Liver (tissue), 9 donors: ENCODE data around the gene CASP8AP2. TPM values are rescaled to one million over a fixed set of nuclear protein-coding genes. Genes with fewer than 3 reads are reported as not detected.

Experiments used
- DNase-seq: peaks from one replicate; pipeline ENCODE4 v3.0.0-alpha.2; 2017; ENCODE audit warnings: low spot score
- H3K27ac ChIP-seq, 2 donors: one replicate each; pipeline ENCODE4 v1.7.0; 2013; ENCODE audit warnings: inconsistent platforms in 2 of 2, low read length in 2 of 2, control low read depth in 1 of 2, low read depth in 1 of 2, mild to moderate bottlenecking in 1 of 2
- H3K27me3 ChIP-seq, 4 donors: one replicate each; pipeline versions ENCODE4 v1.6.1 to v1.7.0; 2013; ENCODE audit warnings: low read length in 3 of 4, inconsistent platforms in 1 of 4, mild to moderate bottlenecking in 1 of 4, moderate library complexity in 1 of 4; ENCODE audit not compliant: control insufficient read depth in 4 of 4, insufficient read depth in 4 of 4
- H3K36me3 ChIP-seq, 4 donors: one replicate each; pipeline versions ENCODE4 v1.6.1 to v1.7.0; 2013; ENCODE audit warnings: low read length in 3 of 4, mild to moderate bottlenecking in 3 of 4, low read depth in 1 of 4, moderate library complexity in 1 of 4; ENCODE audit not compliant: control insufficient read depth in 4 of 4, insufficient read depth in 3 of 4
- H3K4me1 ChIP-seq, 4 donors: one replicate each; pipeline versions ENCODE4 v1.6.1 to v1.7.0; 2013; ENCODE audit warnings: low read length in 3 of 4, mild to moderate bottlenecking in 3 of 4, moderate library complexity in 1 of 4; ENCODE audit not compliant: control insufficient read depth in 4 of 4, insufficient read depth in 4 of 4
- H3K4me3 ChIP-seq, 3 donors: one replicate each; pipeline versions ENCODE4 v1.6.1 to v1.7.0; 2013; ENCODE audit warnings: low read length in 3 of 3, control low read depth in 1 of 3, low read depth in 1 of 3, mild to moderate bottlenecking in 1 of 3
- H3K9ac ChIP-seq, 2 donors: one replicate each; pipeline ENCODE4 v1.7.0; 2013; ENCODE audit warnings: low read length in 2 of 2, mild to moderate bottlenecking in 2 of 2, moderate library complexity in 2 of 2, control low read depth in 1 of 2, low read depth in 1 of 2
- H3K9me3 ChIP-seq, 4 donors: one replicate each; pipeline versions ENCODE4 v1.6.1 to v1.7.0; 2013; ENCODE audit warnings: low read length in 3 of 4; ENCODE audit not compliant: control insufficient read depth in 4 of 4
- ATF3 ChIP-seq: IDR thresholded peaks from 2 replicates; pipeline ENCODE4 v1.6.1; 2016; ENCODE audit warnings: antibody characterized with exemption
- CTCF ChIP-seq: fragments of 150-350 bp; IDR thresholded peaks from 2 replicates; pipeline ENCODE4 v1.5.1; 2017; ENCODE audit warnings: improper control_type of control experiment, low read depth, low read length; ENCODE audit not compliant: missing input control
- EGR1 ChIP-seq, 2 donors: IDR thresholded peaks; 2 replicates each; pipeline ENCODE4 v1.6.1; 2016 to 2018; ENCODE audit warnings: antibody characterized with exemption in 2 of 2, low read depth in 2 of 2
- FOXA1 ChIP-seq: IDR thresholded peaks from 2 replicates; pipeline ENCODE4 v1.6.1; 2016; ENCODE audit warnings: antibody characterized with exemption
- FOXA2 ChIP-seq: IDR thresholded peaks from 2 replicates; pipeline ENCODE4 v1.6.1; 2016; ENCODE audit warnings: antibody characterized with exemption
- GABPA ChIP-seq, 2 donors: IDR thresholded peaks in 1 of 2; conservative IDR thresholded peaks in 1 of 2; 2 replicates each; pipeline ENCODE4 v1.6.1; 2016; ENCODE audit warnings: antibody characterized with exemption in 2 of 2, mild to moderate bottlenecking in 1 of 2, moderate library complexity in 1 of 2
- HNF4A ChIP-seq, 2 donors: conservative IDR thresholded peaks; 2 replicates each; pipeline ENCODE4 v1.6.1; 2016; ENCODE audit warnings: antibody characterized with exemption in 2 of 2, mild to moderate bottlenecking in 2 of 2
- HNF4G ChIP-seq: IDR thresholded peaks from 2 replicates; pipeline ENCODE4 v1.6.1; 2016; ENCODE audit warnings: antibody characterized with exemption
- JUND ChIP-seq, 2 donors: IDR thresholded peaks; 2 replicates each; pipeline ENCODE4 v1.6.1; 2016; ENCODE audit warnings: antibody characterized with exemption in 2 of 2
- MAX ChIP-seq: IDR thresholded peaks from 2 replicates; pipeline ENCODE4 v1.6.1; 2016; ENCODE audit warnings: antibody characterized with exemption
- NR2F2 ChIP-seq: IDR thresholded peaks from 2 replicates; pipeline ENCODE4 v1.6.1; 2016; ENCODE audit warnings: antibody characterized with exemption
- RAD21 ChIP-seq, 2 donors: IDR thresholded peaks; 2 replicates each; pipeline ENCODE4 v1.6.1; 2016; ENCODE audit warnings: antibody characterized with exemption in 2 of 2, mild to moderate bottlenecking in 2 of 2
- REST ChIP-seq: IDR thresholded peaks from 2 replicates; pipeline ENCODE4 v1.6.1; 2016; ENCODE audit warnings: antibody characterized with exemption, mild to moderate bottlenecking
- RXRA ChIP-seq, 2 donors: IDR thresholded peaks; 2 replicates each; pipeline ENCODE4 v1.6.1; 2017 to 2018; ENCODE audit warnings: antibody characterized with exemption in 2 of 2, mild to moderate bottlenecking in 1 of 2
- SP1 ChIP-seq: IDR thresholded peaks from 2 replicates; pipeline ENCODE4 v1.6.1; 2018; ENCODE audit warnings: antibody characterized with exemption, mild to moderate bottlenecking
- TAF1 ChIP-seq: conservative IDR thresholded peaks from 2 replicates; pipeline ENCODE4 v1.6.1; 2016; ENCODE audit warnings: antibody characterized with exemption, mild to moderate bottlenecking
- YY1 ChIP-seq: IDR thresholded peaks from 2 replicates; pipeline ENCODE4 v1.6.1; 2016; ENCODE audit warnings: antibody characterized with exemption, mild to moderate bottlenecking
- ZBTB33 ChIP-seq: IDR thresholded peaks from 2 replicates; pipeline ENCODE4 v1.6.1; 2016; ENCODE audit warnings: antibody characterized with exemption
- WGBS: extraction: QIAGEN DNeasy Blood & Tissue Kit; methylation state at CpG from one replicate; pipeline ENCODE4 v1.1.7; 2013; 5-methylcytosine and 5-hydroxymethylcytosine counted together
- polyA plus RNA-seq, 2 donors: library from polyadenylated mRNA; stranded (reverse) in 1 of 2; unstranded in 1 of 2; fragments of 200-250 nt in 1 of 2; fragments of >200 nt in 1 of 2; fragmentation: Nextera tagmentation in 1 of 2; extraction: Ambion mirVana in 1 of 2; gene quantifications; one replicate each; pipeline versions ENCODE4 v1.2.1 to v1.2.3, GENCODE V29; 2013 to 2015
- total RNA-seq, 2 donors: library from RNA; depleted of rRNA; stranded (reverse); fragments of >200 nt; gene quantifications; one replicate each; pipeline ENCODE4 v1.2.3, GENCODE V29; 2014
- donor health status: healthy.
- donor health status: healthy.
- donor health status: healthy.
- donor health status: healthy.
- donor health status: healthy.

CASP8AP2 gene
- total and polyA plus RNA-seq, 4 donors, result 1.9 to 12.2 (median 7.1) TPM

- H3K9me3 ChIP-seq, result no peaks in the 10 kb centered on the region
- H3K9ac ChIP-seq, result no peak overlapping the region
- H3K4me1 ChIP-seq, result no peaks in the 10 kb centered on the region
- H3K27ac ChIP-seq, result no peak overlapping the region
- TF ChIP-seq FOXA2 (no peak), ATF3 (no peak), FOXA1 (no peak), RXRA (IDR thresholded peaks at IDR 0.05) (no peak), SP1 (no peak), HNF4A (conservative IDR thresholded peaks at IDR 0.05) (no peak), EGR1 (IDR thresholded peaks at IDR 0.05; ENCODE audit: low read depth in 2 of 2) (no peak), JUND (IDR thresholded peaks at IDR 0.05) (no peak), REST (no peak), NR2F2 (no peak), ZBTB33 (no peak), HNF4G (no peak), RAD21 (IDR thresholded peaks at IDR 0.05) (no peak), TAF1 (no peak), GABPA (IDR thresholded peaks at IDR 0.05 in 1 of 2, conservative IDR thresholded peaks at IDR 0.05 in 1 of 2) (no peak), YY1 (no peak), CTCF (no peak), MAX (no peak)
- 48% methylated on average over 1 of the region's 1 CpG for WGBS
- no peak overlapping the region for H3K4me3 ChIP-seq
- H3K27me3 ChIP-seq, result no peaks in the 10 kb centered on the region
- no peaks in the 10 kb centered on the region for H3K36me3 ChIP-seq
- DNase-seq, result no peak
These were observed 81.2 kb downstream of the CASP8AP2 start for GRCh38 chr6:89910902-89911240.
